GF-D8 (cell line): ENCODE measurements around the gene ZSCAN10.
"Not testable (repeated sequence)": the region's sequence is repeated elsewhere in the genome, so short reads cannot be mapped to it uniquely, and the experiment has no call there.

Experiments
- DNase-seq: peaks from one replicate; lab custom pipeline; 2025; lab: John Stamatoyannopoulos, UW

The ZSCAN10 gene

DNA sequence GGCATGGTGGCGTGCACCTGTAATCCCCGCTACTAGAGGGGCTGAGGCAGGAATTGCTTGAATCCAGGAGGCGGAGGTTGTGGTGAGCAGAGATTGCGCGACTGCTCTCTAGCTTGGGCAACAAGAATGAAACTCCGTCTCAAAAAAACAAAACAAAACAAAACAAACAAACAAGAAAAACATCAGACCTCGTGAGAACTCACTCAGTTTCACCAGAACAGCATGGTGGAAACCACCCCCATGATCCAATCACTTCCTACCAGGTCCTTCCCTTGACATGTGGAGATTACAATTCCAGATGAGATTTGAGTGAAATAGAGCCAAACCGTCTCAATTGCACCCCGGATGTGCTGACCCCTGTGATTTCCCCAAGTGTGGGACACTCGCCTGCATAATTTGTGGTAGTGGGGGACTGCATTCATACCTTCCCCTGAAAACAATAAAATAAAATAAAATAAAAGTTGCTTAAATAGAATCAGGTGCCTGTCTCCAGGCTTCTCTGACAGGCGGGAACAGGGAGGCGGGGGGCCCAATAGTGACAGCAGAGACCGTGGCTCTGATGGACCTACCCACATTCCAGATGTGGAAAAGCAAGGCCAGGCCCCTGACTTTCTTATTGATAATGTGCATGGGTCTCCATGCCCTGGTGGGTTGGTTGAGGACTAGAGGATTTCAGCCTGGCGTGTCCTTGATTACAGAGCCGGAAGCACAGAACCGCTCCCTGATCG is 13.1 kb downstream of the ZSCAN10 start:
- DNase-seq: no peak

- no peak for DNase-seq
These were observed 14.0 kb downstream of the ZSCAN10 start for GRCh38 chr16:3084969-3085670.

- DNase-seq: no peak
These were observed 14.6 kb downstream of the ZSCAN10 start for GRCh38 chr16:3084491-3084890.

DNA sequence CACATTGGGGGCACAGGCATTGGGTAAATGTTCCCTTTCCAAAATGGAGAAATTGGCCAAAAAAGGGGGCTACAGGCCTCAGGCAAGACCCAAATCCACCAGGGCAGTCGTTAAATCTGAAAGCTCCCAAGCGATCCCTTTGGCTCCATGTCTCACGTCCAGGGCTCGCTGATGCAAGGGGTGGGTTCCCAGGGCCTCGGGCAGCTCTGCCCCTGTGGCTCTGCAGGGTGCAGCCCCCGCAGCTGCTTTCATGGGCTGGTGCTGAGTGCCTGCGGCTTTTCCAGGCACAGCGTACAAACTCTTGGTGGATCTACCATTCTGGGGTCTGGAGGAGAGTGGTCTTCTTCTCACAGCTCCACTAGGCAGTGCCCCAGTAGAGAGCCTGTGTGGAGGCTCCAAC is 15.7 kb downstream of the ZSCAN10 start:
- not testable (repeated sequence) for DNase-seq

DNA sequence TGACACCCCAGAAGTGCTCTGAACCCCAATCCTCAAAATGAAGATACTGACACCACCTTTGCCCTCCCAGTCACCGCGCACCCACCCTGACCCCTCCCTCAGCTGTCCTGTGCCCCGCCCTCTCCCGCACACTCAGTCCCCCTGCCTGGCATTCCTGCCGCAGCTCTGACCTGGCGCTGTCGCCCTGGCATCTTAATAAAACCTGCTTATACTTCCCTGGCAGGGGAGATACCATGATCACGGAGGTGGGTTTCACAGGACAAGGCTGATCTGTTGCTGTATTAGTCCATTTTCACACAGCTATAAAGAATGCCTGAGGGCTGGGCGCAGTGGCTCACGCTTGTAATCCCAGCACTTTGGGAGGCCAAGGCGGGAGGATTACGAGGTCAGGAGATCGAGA is 17.1 kb downstream of the ZSCAN10 start:
- not testable (repeated sequence) for DNase-seq

- DNase-seq: no peak
These were observed 19.1 kb downstream of the ZSCAN10 start for GRCh38 chr16:3080024-3080423.

DNA sequence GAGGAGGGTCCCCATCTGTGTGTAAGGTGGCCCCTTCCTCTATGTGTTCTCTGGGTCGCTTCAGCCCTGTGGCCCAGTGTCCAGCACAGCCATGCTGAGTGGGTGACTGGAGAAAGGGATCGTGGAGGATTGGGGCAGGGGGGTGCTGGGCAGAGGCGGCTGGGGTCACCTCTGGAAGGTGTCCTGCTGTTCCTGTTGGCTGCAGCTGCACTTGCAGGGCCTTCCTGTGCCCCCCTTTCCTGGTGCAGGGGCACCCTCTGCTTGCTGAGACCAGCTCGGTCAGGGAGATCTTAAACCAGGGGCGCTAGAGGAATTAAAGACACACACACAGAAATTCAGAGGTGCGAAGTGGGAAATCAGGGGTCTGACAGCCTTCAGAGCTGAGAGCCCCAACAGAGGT is 22.5 kb downstream of the ZSCAN10 start:
- DNase-seq: no peak

GRCh38 chr16:3075946-3076345 is 23.1 kb downstream of the ZSCAN10 start:
- not testable (repeated sequence) for DNase-seq

- no peak for DNase-seq
These were observed 23.6 kb downstream of the ZSCAN10 start for GRCh38 chr16:3075523-3075915.

- DNase-seq: peak; percentile 56
These were observed 24.1 kb downstream of the ZSCAN10 start for GRCh38 chr16:3074860-3075522.

GRCh38 chr16:3073448-3073847 is 25.6 kb downstream of the ZSCAN10 start:
- no peak for DNase-seq

DNA sequence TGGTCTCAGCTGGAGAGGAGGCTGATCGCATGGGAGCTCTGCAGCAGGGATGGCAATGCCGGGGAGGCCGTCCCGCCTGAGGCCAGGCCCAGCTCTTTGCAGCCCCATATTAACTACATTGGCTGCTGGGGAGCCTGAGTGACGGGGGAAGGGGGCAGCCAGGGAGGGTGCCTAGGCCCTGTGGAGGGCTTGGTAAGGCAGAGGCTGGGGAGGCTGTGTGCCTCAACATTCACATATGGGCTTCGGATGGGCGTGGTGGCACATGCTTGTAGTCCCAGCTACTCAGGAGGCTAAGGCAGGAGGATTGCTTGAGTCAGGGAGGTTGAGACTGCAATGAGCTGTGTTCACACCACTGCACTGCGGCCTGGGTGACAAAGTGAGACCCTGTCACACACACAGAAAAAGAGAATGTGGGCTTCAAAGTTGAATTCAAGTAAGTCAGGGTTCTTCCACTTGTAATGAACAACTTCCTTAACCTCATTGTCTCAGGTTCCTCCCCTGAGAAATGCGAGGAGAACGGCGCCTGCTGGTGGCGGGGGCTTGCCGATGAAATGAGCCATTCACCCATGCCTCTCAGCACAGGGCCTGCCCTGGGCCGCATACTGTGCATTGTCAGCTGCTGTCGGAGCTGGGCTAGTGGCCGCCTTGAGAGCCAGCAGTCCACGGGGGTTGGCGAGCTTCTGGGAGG is 26.4 kb downstream of the ZSCAN10 start:
- DNase-seq: not testable (repeated sequence)

GRCh38 chr16:3072148-3072547 is 26.9 kb downstream of the ZSCAN10 start:
- DNase-seq: not testable (repeated sequence)

DNA sequence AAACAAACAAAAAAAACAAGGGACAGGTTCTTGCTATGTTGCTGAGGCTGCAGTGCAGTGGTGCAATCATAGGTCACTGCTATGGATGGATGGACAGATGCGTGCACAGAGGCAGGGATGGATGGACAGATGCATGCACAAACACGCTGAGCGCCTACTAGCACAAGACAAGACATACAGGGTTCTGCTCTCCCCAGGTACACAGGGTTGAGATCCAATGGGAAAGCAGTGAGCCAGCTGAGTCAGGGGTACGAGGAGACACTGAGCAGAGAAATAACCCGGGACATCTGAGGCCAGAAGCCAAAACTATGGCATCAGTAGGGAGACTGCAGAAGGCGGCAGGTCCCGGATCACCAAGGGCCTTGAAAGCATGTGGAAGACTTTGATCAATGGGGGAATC is 27.4 kb downstream of the ZSCAN10 start:
- no peak for DNase-seq

DNA sequence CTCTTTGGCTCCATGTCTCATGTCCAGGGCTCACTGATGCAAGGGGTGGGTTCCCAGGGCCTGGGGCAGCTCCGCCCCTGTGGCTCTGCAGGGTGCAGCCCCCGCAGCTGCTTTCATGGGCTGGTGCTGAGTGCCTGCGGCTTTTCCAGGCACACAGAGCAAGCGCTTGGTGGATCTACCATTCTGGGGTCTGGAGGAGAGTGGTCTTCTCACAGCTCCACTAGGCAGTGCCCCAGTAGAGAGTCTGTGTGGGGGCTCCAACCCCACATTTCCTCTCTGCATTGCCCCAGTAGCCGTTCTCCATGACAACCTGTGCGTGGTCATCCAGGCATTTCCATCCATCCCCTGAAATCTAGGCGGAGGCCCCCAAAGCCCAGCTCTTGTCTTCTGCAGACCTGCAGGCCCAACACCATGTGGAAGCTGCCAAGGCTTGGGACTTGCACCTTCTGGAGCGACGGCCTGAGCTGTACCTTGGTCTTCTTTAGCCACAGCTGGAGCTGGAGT is 28.4 kb downstream of the ZSCAN10 start:
- no peak for DNase-seq

- not testable (repeated sequence) for DNase-seq
These were observed 29.9 kb downstream of the ZSCAN10 start for GRCh38 chr16:3069146-3069545.

GRCh38 chr16:3068487-3068886 is 30.6 kb downstream of the ZSCAN10 start:
- DNase-seq: no peak

- no peak for DNase-seq
These were observed 32.7 kb downstream of the ZSCAN10 start for GRCh38 chr16:3066440-3066748.

GRCh38 chr16:3065742-3066439 is 33.2 kb downstream of the ZSCAN10 start:
- DNase-seq: no peak

- DNase-seq: no peak
These were observed 33.9 kb downstream of the ZSCAN10 start, which contains the start of gene IL32 for GRCh38 chr16:3065069-3065741. Gene IL32 (plus strand): TSS chr16:3065640. CDS start chr16:3065812, 172 bp downstream.
